Activated CD8-positive, alpha-beta memory T cell treated with anti-CD3 and anti-CD28 coated beads, Interleukin-2, amount 10 ng/mL, durations not matched to agents 7 days and 5 days (primary cell): ENCODE measurements around the gene SFXN3. TPM values are rescaled to one million over a fixed set of nuclear protein-coding genes. Genes with fewer than 3 reads are reported as not detected.
A peak's percentile ranks its signal among the peaks of the same experiment; 100 is the strongest.
"Not testable (repeated sequence)": the region's sequence is repeated elsewhere in the genome, so short reads cannot be mapped to it uniquely, and the experiment has no call there.

Experiments used
- ATAC-seq: fragments of 150-1000 bp; cut with Tn5 transposase; one replicate; pipeline ENCODE4 v1.10.0; 2021; ENCODE audit warnings: moderate library complexity
- CTCF ChIA-PET: fragments of 350-600 bp; sonication (Branson Sonifier 250); formaldehyde crosslinking; loops from one replicate; lab custom pipeline; 2021; ENCODE audit warnings: antibody characterized with exemption; lab: Charles Lee
- DNase-seq: peaks from one replicate; pipeline ENCODE4 v3.0.0-alpha.2; 2020
- H3K27ac Mint-ChIP-seq: one replicate; pipeline ENCODE4 v1.8.0; 2021; ENCODE audit warnings: mild to moderate bottlenecking, mixed read lengths
- H3K27me3 Mint-ChIP-seq: one replicate; pipeline ENCODE4 v1.8.0; 2021; ENCODE audit warnings: mixed read lengths
- H3K36me3 Mint-ChIP-seq: one replicate; pipeline ENCODE4 v1.8.0; 2021; ENCODE audit warnings: mild to moderate bottlenecking, mixed read lengths
- H3K4me1 Mint-ChIP-seq: one replicate; pipeline ENCODE4 v1.8.0; 2021; ENCODE audit warnings: mixed read lengths
- H3K4me3 Mint-ChIP-seq: one replicate; pipeline ENCODE4 v1.8.0; 2021; ENCODE audit warnings: mild to moderate bottlenecking, moderate library complexity, mixed read lengths
- H3K9me3 Mint-ChIP-seq: one replicate; pipeline ENCODE4 v1.8.0; 2022; ENCODE audit warnings: low read depth, mixed read lengths
- total RNA-seq, 2 experiments: library from RNA; stranded (reverse); gene quantifications; one replicate each; pipeline ENCODE4 v1.2.3, GENCODE V29; 2021

Gene SFXN3
- total RNA-seq, 2 experiments from 2014 or later = 38.2 to 48.8 TPM

- CTCF ChIA-PET = interaction anchor here (2.2 to 2.4 kb wide), 2 partner anchors 9 to 45 kb away, joined by 7 to 9 read pairs; no protein-coding TSS in a partner anchor
- DNase-seq (no peak), ATAC-seq (no peak)
- Mint-ChIP-seq H3K4me1 (peaks cover 8% of the 10 kb centered on the region), H3K27me3 (peaks cover 26% of the 10 kb centered on the region), H3K27ac (no peak overlapping the region), H3K36me3 (no peaks in the 10 kb centered on the region), H3K9me3 (no peaks in the 10 kb centered on the region), H3K4me3 (no peak overlapping the region)
Observed at GRCh38 chr10:101022967-101023705, 7.9 kb upstream of the SFXN3 start.

- Mint-ChIP-seq H3K4me3 (no peak overlapping the region), H3K9me3 (no peaks in the 10 kb centered on the region), H3K36me3 (no peaks in the 10 kb centered on the region), H3K4me1 (peaks cover under 1% of the 10 kb centered on the region), H3K27ac (no peak overlapping the region), H3K27me3 (peaks cover 18% of the 10 kb centered on the region)
- DNase-seq (no peak), ATAC-seq (no peak)
- CTCF ChIA-PET = interaction anchor here (0.6 to 9.9 kb wide), 7 partner anchors 10 to 34 kb away, joined by 3 to 139 read pairs (median 4); partner anchors contain the start of gene KAZALD1
Observed at GRCh38 chr10:101027106-101027720, 3.8 kb upstream of the SFXN3 start.

- DNase-seq (no peak), ATAC-seq (no peak)
- Mint-ChIP-seq H3K9me3 (no peaks in the 10 kb centered on the region), H3K4me3 (no peak overlapping the region), H3K36me3 (no peaks in the 10 kb centered on the region), H3K4me1 (peaks cover 13% of the 10 kb centered on the region), H3K27me3 (peaks cover 18% of the 10 kb centered on the region), H3K27ac (no peak overlapping the region)
- CTCF ChIA-PET = interaction anchor here (0.8 to 20.6 kb wide), 7 partner anchors 11 to 34 kb away, joined by 3 to 402 read pairs (median 11); partner anchors contain the start of genes KAZALD1 and LZTS2
Observed at GRCh38 chr10:101028446-101029337, 2.3 kb upstream of the SFXN3 start.

GRCh38 chr10:101029520-101030295 lies 1.3 kb upstream of the SFXN3 start:
- peaks cover 18% of the 10 kb centered on the region for H3K27me3 Mint-ChIP-seq
- no peak overlapping the region for H3K4me3 Mint-ChIP-seq
- CTCF ChIA-PET = interaction anchor here (0.8 to 20.6 kb wide), 8 partner anchors 9 to 32 kb away, joined by 3 to 402 read pairs (median 38); partner anchors contain the start of genes KAZALD1 and LZTS2
- ATAC-seq (no peak), DNase-seq (no peak)
- H3K27ac Mint-ChIP-seq = no peak overlapping the region
- no peaks in the 10 kb centered on the region for H3K36me3 Mint-ChIP-seq
- no peaks in the 10 kb centered on the region for H3K9me3 Mint-ChIP-seq
- peaks cover 15% of the 10 kb centered on the region for H3K4me1 Mint-ChIP-seq

GRCh38 chr10:101030496-101031127 lies 422 bp upstream of the SFXN3 start:
- Mint-ChIP-seq H3K9me3 (no peaks in the 10 kb centered on the region), H3K36me3 (no peaks in the 10 kb centered on the region)

GRCh38 chr10:101031796-101032636 lies 982 bp downstream of the SFXN3 start:
- DNase-seq (peak; percentile 87), ATAC-seq (peak; percentile 61)
- no peaks in the 10 kb centered on the region for H3K36me3 Mint-ChIP-seq
- peaks cover 15% of the 10 kb centered on the region for H3K4me1 Mint-ChIP-seq
- no peaks in the 10 kb centered on the region for H3K9me3 Mint-ChIP-seq
- CTCF ChIA-PET = interaction anchor here (0.5 to 20.6 kb wide), 11 partner anchors 11 to 1417 kb away, joined by 3 to 402 read pairs (median 12); partner anchors contain the start of genes KAZALD1, LZTS2 and SLF2
- H3K4me3 Mint-ChIP-seq = peak overlapping the region; percentile 85
- H3K27me3 Mint-ChIP-seq = peaks cover 18% of the 10 kb centered on the region
- peak overlapping the region; percentile 91 for H3K27ac Mint-ChIP-seq

More at GRCh38 chr10:101030496-101031127, 422 bp upstream of the SFXN3 start:
- CTCF ChIA-PET = interaction anchor here (0.8 to 20.6 kb wide), 10 partner anchors 9 to 118 kb away, joined by 3 to 402 read pairs (median 20); partner anchors contain the start of genes KAZALD1, LZTS2 and SLF2
- DNase-seq (no peak), ATAC-seq (no peak)
- peaks cover 15% of the 10 kb centered on the region for H3K4me1 Mint-ChIP-seq
- H3K27ac Mint-ChIP-seq = peak overlapping the region; percentile 91
- H3K27me3 Mint-ChIP-seq = peaks cover 18% of the 10 kb centered on the region
- peak overlapping the region; percentile 85 for H3K4me3 Mint-ChIP-seq

GRCh38 chr10:101032637-101033224 lies 1.7 kb downstream of the SFXN3 start:
- H3K27ac Mint-ChIP-seq = peak overlapping the region; percentile 84

GRCh38 chr10:101033276-101033675 lies 2.2 kb downstream of the SFXN3 start:
- Mint-ChIP-seq H3K27me3 (peaks cover 14% of the 10 kb centered on the region), H3K4me1 (peaks cover 15% of the 10 kb centered on the region), H3K27ac (peak overlapping the region; percentile 26), H3K9me3 (no peaks in the 10 kb centered on the region), H3K36me3 (peaks cover 4% of the 10 kb centered on the region), H3K4me3 (peak overlapping the region; percentile 41)
- ATAC-seq (no peak), DNase-seq (no peak)
- CTCF ChIA-PET = interaction anchor here (3.5 to 20.6 kb wide), 5 partner anchors 9 to 109 kb away, joined by 12 to 402 read pairs (median 59); partner anchors contain the start of genes KAZALD1 and LZTS2

More at GRCh38 chr10:101032637-101033224, 1.7 kb downstream of the SFXN3 start:
- CTCF ChIA-PET = interaction anchor here (1.0 to 20.6 kb wide), 10 partner anchors 10 to 120 kb away, joined by 3 to 402 read pairs (median 20); partner anchors contain the start of genes KAZALD1, LZTS2 and SLF2
- DNase-seq (peak; percentile 78), ATAC-seq (peak; percentile 49)
- Mint-ChIP-seq H3K27me3 (peaks cover 18% of the 10 kb centered on the region), H3K36me3 (peaks cover 2% of the 10 kb centered on the region), H3K4me3 (peak overlapping the region; percentile 85), H3K4me1 (peaks cover 15% of the 10 kb centered on the region), H3K9me3 (no peaks in the 10 kb centered on the region)

GRCh38 chr10:101034404-101034803 lies 3.4 kb downstream of the SFXN3 start:
- H3K4me3 Mint-ChIP-seq, H3K9me3 Mint-ChIP-seq, H3K27me3 Mint-ChIP-seq, DNase-seq, H3K36me3 Mint-ChIP-seq, H3K27ac Mint-ChIP-seq, ATAC-seq: not testable (repeated sequence)
- peaks cover 15% of the 10 kb centered on the region for H3K4me1 Mint-ChIP-seq
- CTCF ChIA-PET = interaction anchor here (1.0 to 20.6 kb wide), 5 partner anchors 9 to 28 kb away, joined by 3 to 402 read pairs (median 5); partner anchors contain the start of gene KAZALD1

- DNase-seq (no peak), ATAC-seq (no peak)
- H3K27me3 Mint-ChIP-seq = no peaks in the 10 kb centered on the region
- no peak overlapping the region for H3K27ac Mint-ChIP-seq
- H3K9me3 Mint-ChIP-seq = no peaks in the 10 kb centered on the region
- H3K4me3 Mint-ChIP-seq = no peak overlapping the region
- CTCF ChIA-PET = interaction anchor here (1.4 to 20.6 kb wide), 4 partner anchors 11 to 27 kb away, joined by 3 to 402 read pairs (median 73); partner anchors contain the start of gene KAZALD1
- peaks cover 15% of the 10 kb centered on the region for H3K4me1 Mint-ChIP-seq
- H3K36me3 Mint-ChIP-seq = peaks cover 6% of the 10 kb centered on the region
Observed at GRCh38 chr10:101035314-101035713, 4.3 kb downstream of the SFXN3 start.
